Astrocyte (in vitro differentiated cells and primary cell): ENCODE results near the gene WIPF3.

Experiments
- EZH2 ChIP-seq: IDR thresholded peaks from 2 replicates; pipeline ENCODE4 v1.6.1; 2012; ENCODE audit warnings: mild to moderate bottlenecking, low read length, inconsistent platforms; ENCODE audit not compliant: insufficient read depth
- TF ChIP-seq, protein P1 (sequence below): IDR thresholded peaks from 2 replicates; pipeline ENCODE4 v1.5.1; 2011; ENCODE audit warnings: low read depth, mild to moderate bottlenecking, inconsistent platforms, low read length, moderate library complexity; ENCODE audit not compliant: insufficient read depth

DNA sequence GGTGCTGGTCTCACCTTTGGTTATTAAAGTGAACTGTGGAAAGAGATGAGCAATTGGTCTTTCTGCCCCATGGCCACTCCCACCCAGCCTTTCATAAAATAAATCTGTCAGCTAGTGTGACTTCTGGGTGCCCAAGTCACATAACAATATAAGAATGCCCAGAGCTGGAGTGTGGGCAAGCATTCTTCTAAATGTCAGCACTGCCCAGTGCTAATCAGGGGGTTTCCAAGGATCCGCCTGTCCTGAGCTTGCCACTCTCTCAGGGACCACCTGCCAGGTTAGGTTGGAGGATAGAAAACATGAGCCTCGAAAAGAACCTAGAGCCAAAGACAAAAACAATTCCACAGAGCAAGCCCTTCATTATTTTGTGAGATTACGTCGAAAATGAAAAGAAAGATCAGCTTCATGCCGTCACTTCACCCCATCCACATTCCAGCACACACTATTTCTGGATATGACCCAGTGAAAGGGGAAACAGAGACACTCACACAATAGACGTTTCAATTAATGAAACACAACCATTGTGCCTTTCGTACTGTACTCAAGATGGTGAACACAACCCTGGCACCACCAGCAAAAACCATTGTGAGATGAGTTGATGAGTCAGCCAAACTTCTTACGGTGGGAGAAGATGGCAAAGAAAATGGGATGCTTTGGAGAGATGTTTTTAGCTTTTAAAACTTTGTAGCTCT, 152.5 kb downstream of the WIPF3 start:
- no peak for TF ChIP-seq EZH2
- TF ChIP-seq, protein P1, sequence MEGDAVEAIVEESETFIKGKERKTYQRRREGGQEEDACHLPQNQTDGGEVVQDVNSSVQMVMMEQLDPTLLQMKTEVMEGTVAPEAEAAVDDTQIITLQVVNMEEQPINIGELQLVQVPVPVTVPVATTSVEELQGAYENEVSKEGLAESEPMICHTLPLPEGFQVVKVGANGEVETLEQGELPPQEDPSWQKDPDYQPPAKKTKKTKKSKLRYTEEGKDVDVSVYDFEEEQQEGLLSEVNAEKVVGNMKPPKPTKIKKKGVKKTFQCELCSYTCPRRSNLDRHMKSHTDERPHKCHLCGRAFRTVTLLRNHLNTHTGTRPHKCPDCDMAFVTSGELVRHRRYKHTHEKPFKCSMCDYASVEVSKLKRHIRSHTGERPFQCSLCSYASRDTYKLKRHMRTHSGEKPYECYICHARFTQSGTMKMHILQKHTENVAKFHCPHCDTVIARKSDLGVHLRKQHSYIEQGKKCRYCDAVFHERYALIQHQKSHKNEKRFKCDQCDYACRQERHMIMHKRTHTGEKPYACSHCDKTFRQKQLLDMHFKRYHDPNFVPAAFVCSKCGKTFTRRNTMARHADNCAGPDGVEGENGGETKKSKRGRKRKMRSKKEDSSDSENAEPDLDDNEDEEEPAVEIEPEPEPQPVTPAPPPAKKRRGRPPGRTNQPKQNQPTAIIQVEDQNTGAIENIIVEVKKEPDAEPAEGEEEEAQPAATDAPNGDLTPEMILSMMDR = no peak
